ENCODE measurements around the gene DCHS2.

DNA sequence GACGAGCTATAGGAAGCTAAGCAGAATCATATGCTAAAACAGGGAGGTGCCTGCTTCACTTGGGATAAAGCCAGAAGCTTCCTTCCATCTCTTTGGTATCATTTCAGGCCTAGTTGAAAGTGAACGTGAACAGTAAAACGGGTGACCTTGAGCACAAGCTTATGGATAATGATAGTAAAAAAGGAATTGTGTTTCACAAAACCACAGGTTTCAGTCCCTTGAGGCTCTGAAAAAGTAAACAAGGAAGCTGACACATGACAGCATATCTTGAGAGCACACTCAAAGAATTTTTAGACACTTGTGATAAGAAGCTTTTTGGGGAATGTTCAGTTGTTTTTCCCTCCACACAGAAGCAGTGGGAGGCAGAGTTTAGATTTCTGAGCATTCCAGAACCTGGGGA is 286.1 kb downstream of the DCHS2 start:
- TF ChIP-seq CTCF (IDR thresholded peaks at IDR 0.05) (no peak), POLR2AphosphoS5 (IDR thresholded peaks at IDR 0.05) (no peak)
